NCI-H146 treated with DMSO at 0.1 percent for 48 hours (cell line): ENCODE measurements around the gene TMEM176B.

Source experiments
- DNase-seq: peaks from one replicate; lab custom pipeline; 2025; ENCODE audit not compliant: unreplicated experiment; lab: John Stamatoyannopoulos, UW

TMEM176B gene

GRCh38 chr7:150823484-150824126 lies 23.4 kb upstream of the TMEM176B start:
- no peak for DNase-seq

DNA sequence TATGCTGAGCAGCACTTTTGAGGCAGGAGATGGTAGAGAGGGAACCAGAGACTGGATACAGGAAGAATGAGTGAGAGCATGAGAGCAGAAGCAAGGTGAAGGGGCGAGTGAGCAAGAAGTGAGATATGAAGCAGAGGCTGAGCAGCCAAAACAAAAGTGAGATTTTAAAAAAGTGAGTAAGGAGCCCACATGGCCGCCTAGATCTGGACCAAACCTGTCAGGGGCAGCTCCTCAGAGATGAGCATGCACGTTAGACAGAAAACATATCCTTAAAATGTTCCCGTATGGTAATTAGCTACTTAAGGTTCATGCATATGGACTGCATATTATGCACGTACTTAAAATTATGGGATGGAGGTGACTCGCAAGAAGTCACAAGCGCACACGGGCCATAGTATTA lies 22.9 kb upstream of the TMEM176B start:
- DNase-seq = no peak

- DNase-seq = no peak
These were observed 20.5 kb upstream of the TMEM176B start for GRCh38 chr7:150820578-150821198.

DNA sequence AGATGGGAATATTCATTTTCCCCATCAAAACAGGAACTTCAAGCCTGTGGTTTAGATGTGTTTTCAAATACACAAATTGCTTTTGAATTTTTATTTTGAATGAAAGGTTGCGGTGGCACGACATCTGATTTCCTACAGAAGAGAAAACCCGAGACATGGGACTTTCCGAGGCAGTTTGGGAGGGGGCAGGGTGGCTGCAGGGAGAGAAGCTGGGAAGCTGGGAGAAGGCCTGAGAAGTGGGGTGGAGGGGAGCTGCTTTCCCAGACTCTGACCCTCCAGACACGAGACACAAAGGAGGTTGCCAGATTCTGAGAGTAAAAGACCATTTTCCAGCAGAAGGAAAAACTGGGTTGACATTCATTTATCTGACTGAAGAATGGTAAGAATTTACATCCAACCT lies 20.0 kb upstream of the TMEM176B start:
- no peak for DNase-seq

DNA sequence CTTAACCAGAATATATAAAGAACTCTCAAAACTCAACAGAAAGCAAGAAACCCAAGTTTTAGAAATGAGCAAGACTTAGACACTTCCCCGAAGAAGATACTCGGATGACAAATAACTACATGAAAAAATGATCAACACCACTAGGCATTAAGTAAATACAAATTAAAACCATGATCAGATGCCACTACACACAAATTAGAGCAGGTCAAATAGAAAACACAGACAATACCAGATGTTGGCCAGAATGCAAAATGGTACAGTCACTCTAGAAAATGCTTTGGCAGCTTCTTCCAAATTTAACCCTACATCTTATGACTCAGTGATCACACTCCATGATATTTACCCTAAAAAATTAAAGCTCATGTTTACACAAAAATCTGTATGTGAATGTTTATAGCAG lies 18.8 kb upstream of the TMEM176B start:
- no peak for DNase-seq

GRCh38 chr7:150814328-150815001 lies 14.3 kb upstream of the TMEM176B start:
- DNase-seq = peak; percentile 92

GRCh38 chr7:150807616-150808438 lies 7.7 kb upstream of the TMEM176B start:
- DNase-seq = peak; percentile 36

GRCh38 chr7:150806863-150807262 lies 6.7 kb upstream of the TMEM176B start:
- no peak for DNase-seq

DNA sequence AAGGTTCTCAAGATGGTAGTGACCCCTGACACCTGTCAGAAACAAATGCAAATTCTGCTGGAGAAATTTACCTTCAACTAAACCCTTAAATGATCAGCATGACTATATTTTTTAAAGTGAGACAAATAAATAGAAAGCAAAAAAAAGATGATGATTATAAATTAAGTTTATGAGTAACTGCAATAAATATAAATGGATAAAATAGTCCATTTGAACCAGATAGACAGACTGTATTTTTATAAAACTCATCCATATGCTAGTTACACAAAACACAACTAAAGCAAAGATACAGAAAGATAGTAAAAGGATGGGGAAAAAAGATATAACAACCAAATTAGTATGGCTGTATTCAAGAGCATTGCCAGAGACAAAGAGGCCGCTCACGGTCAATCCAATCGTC lies 6.3 kb upstream of the TMEM176B start:
- DNase-seq = no peak

DNA sequence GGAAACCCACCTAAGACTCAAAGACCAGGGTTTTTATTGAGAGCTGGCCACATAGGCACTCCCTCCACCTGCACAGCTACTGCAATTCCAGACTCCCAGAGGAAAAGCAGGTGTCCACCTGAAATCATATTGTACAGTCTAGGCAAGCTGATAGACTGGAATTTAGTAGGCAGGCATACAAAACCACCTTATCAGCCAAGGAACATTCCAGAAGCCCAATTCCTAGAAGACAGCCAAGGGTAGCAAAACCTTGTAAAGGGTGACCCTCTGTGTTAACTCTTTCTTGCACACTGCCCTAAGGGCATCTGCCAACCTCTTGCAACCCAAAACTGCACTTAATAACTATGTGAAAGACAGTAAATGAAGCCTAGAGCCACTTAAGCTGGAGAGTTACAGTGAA lies 5.7 kb upstream of the TMEM176B start:
- no peak for DNase-seq

GRCh38 chr7:150804802-150805201 lies 4.6 kb upstream of the TMEM176B start:
- no peak for DNase-seq

DNA sequence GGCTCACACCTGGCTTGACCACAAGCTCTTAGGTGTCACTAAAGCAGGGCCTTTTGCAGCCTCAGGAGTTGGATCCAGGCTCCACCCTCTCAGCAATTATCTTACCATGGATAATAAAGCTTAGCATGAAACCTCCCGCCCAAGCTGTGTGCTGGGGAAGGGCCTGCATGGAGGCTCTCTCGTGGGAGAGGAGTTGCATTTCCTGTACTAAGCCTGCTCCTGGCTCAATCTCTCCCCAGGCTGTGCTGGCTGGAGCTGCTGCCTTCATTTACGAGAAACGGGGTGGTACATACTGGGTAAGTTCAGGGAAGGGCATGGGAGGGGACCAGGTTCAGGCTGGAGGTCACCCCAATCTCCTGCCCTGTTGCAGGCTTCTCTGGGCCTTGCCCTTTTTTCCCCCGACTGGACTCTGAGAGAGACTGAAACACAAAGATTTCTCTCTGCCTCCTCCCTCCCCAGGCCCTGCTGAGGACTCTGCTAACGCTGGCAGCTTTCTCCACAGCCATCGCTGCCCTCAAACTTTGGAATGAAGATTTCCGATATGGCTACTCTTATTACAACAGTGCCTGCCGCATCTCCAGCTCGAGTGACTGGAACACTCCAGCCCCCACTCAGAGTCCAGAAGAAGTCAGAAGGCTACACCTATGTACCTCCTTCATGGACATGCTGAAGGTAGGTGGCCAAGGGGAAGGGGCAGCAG lies 3.1 kb upstream of the TMEM176B start:
- peak; percentile 71 for DNase-seq

DNA sequence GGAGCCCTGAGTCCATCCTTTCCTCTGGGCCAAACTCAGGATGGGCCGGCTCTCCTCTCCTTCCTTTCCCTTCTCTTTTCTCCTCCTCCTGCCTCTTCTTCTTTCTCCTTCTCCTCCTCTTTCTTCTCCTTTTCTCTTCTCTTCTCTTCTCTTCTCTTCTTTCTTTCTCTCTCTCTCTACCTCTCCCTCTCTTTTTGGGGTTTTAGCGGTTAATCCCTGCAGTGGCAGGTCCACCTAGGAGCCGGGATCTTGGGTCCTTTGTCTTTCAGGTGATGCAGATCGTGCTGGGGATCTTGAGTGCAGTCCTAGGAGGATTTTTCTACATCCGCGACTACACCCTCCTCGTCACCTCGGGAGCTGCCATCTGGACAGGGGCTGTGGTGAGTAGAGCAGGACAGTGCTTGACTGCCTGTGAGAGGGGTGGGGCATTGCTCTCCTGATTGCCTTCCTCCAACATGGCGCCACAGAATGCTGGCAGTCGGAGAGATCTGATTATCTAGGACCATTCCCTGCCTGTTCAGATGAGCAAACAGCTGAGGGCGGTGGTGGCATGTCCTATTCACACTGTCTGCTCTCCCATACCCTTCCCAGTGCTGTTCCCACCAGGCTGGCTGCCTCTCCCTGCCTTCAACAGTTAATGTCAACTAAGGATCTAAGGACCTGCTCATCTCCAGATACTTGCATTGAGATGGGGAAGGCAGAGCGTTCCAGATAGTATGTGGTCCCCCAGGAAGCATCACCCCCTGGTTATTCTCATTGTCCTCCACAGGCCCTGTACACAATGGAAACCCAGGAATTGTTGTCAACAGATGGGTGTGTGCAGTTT lies 2.0 kb upstream of the TMEM176B start:
- peak; percentile 95 for DNase-seq

GRCh38 chr7:150801242-150801945 lies 1.2 kb upstream of the TMEM176B start:
- peak; percentile 6 for DNase-seq

GRCh38 chr7:150800581-150801241 lies 547 bp upstream of the TMEM176B start, which contains the start of gene TMEM176A:
Gene TMEM176A (plus strand): TSS chr7:150800769. CDS start chr7:150801551, 782 bp downstream.
- DNase-seq = peak; percentile 38

DNA sequence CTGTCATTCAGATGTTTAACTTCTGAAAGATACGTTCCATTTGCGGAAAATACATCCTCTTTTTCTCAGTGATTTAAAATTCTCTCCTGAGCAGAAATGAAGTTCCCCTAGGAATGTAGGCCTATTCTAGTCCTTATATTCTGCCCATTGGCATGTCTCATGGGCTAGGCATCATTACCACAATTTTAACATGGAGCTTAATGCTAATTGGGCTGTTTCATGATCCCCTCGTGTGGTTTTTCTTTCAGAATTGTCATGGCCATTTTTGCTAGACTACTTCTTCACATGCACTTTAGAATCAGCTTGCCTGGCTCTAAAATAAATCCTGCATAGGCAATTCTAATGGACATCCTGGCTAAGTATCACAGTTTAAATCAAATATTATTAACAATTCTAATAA lies 1.0 kb downstream of the TMEM176B start:
- DNase-seq = no peak

- no peak for DNase-seq
These were observed 2.5 kb downstream of the TMEM176B start for GRCh38 chr7:150797661-150798060.

- no peak for DNase-seq
These were observed 6.5 kb downstream of the TMEM176B start for GRCh38 chr7:150793569-150794238.
